Aorta (tissue), 5 donors: Measurements from ENCODE around the gene TALDO1. TPM values are rescaled to one million over a fixed set of nuclear protein-coding genes. Genes with fewer than 3 reads are reported as not detected.
"Not testable (repeated sequence)": the region's sequence is repeated elsewhere in the genome, so short reads cannot be mapped to it uniquely, and the experiment has no call there.

Experiments used
- ATAC-seq: fragments of 200-7000 bp; cut with Tn5 transposase; one replicate; pipeline ENCODE4 v1.9.1; 2022; ENCODE audit warnings: moderate library complexity; ENCODE audit not compliant: low FRiP score
- DNase-seq, 2 donors: peaks; one replicate each; pipeline ENCODE4 v3.0.0-alpha.2; 2020
- H3K27ac ChIP-seq, 2 donors: one replicate each; pipeline ENCODE4 v1.5.1; 2013; ENCODE audit warnings: low read length in 2 of 2, mild to moderate bottlenecking in 2 of 2, moderate library complexity in 2 of 2, control low read depth in 1 of 2, inconsistent platforms in 1 of 2, low read depth in 1 of 2
- H3K27me3 ChIP-seq, 2 donors: one replicate each; pipeline ENCODE4 v1.6.1; 2013; ENCODE audit warnings: control low read depth in 1 of 2, low read length in 1 of 2, mild to moderate bottlenecking in 1 of 2, moderate library complexity in 1 of 2; ENCODE audit not compliant: insufficient read depth in 2 of 2, control insufficient read depth in 1 of 2
- H3K36me3 ChIP-seq, 2 donors: one replicate each; pipeline ENCODE4 v1.6.1; 2013; ENCODE audit warnings: control low read depth in 1 of 2, low read length in 1 of 2, mild to moderate bottlenecking in 1 of 2; ENCODE audit not compliant: insufficient read depth in 2 of 2, control insufficient read depth in 1 of 2
- H3K4me1 ChIP-seq, 2 donors: one replicate each; pipeline ENCODE4 v1.6.1; 2013; ENCODE audit warnings: low read length in 2 of 2, control low read depth in 1 of 2, mild to moderate bottlenecking in 1 of 2, moderate library complexity in 1 of 2; ENCODE audit not compliant: insufficient read depth in 2 of 2, control insufficient read depth in 1 of 2
- H3K4me3 ChIP-seq, 2 donors: one replicate each; pipeline ENCODE4 v1.5.1; 2013; ENCODE audit warnings: low read length in 2 of 2, control low read depth in 1 of 2, mild to moderate bottlenecking in 1 of 2
- H3K9me3 ChIP-seq: one replicate; pipeline ENCODE4 v1.6.1; 2013; ENCODE audit warnings: mild to moderate bottlenecking, low read length; ENCODE audit not compliant: control insufficient read depth
- WGBS, 2 donors: extraction: QIAGEN DNeasy Blood & Tissue Kit; methylation state at CpG; one replicate each; pipeline ENCODE4 v1.1.7; 2013; 5-methylcytosine and 5-hydroxymethylcytosine counted together
- intact Hi-C, 2 donors: fragments of 100-400 bp; cut with DNase I; formaldehyde crosslinking; loops; one replicate each; pipeline versions ENCODE4 v1.14.2 to v1.15.0; 2022
- polyA plus RNA-seq, 2 donors: library from polyadenylated mRNA; stranded (reverse); fragments of 200-250 nt; gene quantifications; one replicate each; pipeline ENCODE4 v1.2.3, GENCODE V29; 2013
- total RNA-seq, 2 donors: library from RNA; stranded (reverse); fragmentation: NEBNext Ultra II Directional; extraction: Animal tissue kit (Norgen Biotek cat#: 25700); gene quantifications; one replicate each; pipeline ENCODE4 v1.2.1, GENCODE V29; 2021
- donor health status: healthy with polysubstance abuse.
- donor health status: Bipolar disorder and iron deficiency.
- donor health status: DM: no; HTN: no; CAD: no.
- donor health status: DM: no; HTN: no; CAD: no.
- donor health status: DM: yes; HTN: yes; CAD: no.

TALDO1 gene
- total and polyA plus RNA-seq, 4 donors, result 113 to 187 (median 126) TPM

GRCh38 chr11:728901-729491, 18.3 kb upstream of the TALDO1 start:
- no peaks in the 10 kb centered on the region for H3K9me3 ChIP-seq
- H3K27ac ChIP-seq, result no peak overlapping the region
- H3K27me3 ChIP-seq, result no peaks in the 10 kb centered on the region
- ATAC-seq, result no peak
- H3K4me1 ChIP-seq, result no peaks in the 10 kb centered on the region
- WGBS, 2 donors, result 73 to 83% methylated on average over 15 of the region's 15 CpGs
- intact Hi-C loops, result loop anchor here (2.0 to 5.0 kb wide), 4 partner anchors 32 to 174 kb away; no protein-coding TSS in a partner anchor
- DNase-seq, result no peak
- H3K36me3 ChIP-seq, result no peaks in the 10 kb centered on the region
- no peak overlapping the region for H3K4me3 ChIP-seq

- DNase-seq (no peak), ATAC-seq (no peak)
- H3K4me3 ChIP-seq, result no peak overlapping the region
- no peak overlapping the region for H3K27ac ChIP-seq
- H3K36me3 ChIP-seq, result no peaks in the 10 kb centered on the region
- 62 to 69% methylated on average over 17 of the region's 17 CpGs for WGBS, 2 donors
- H3K4me1 ChIP-seq, result no peaks in the 10 kb centered on the region
- no peaks in the 10 kb centered on the region for H3K27me3 ChIP-seq
- intact Hi-C loops, result loop anchor here (2.0 to 5.0 kb wide), 4 partner anchors 33 to 175 kb away; no protein-coding TSS in a partner anchor
- H3K9me3 ChIP-seq, result no peaks in the 10 kb centered on the region
Observed at GRCh38 chr11:729492-730074, 17.7 kb upstream of the TALDO1 start.

GRCh38 chr11:733072-733471, 14.2 kb upstream of the TALDO1 start:
- Histone ChIP-seq H3K27me3 (no peaks in the 10 kb centered on the region), H3K4me3 (no peak overlapping the region), H3K9me3 (no peaks in the 10 kb centered on the region), H3K4me1 (no peaks in the 10 kb centered on the region), H3K27ac (no peak overlapping the region), H3K36me3 (no peaks in the 10 kb centered on the region)
- intact Hi-C loops, result no loop called here
- 77 to 83% methylated on average over 20 of the region's 20 CpGs for WGBS, 2 donors
- ATAC-seq, result no peak
- DNase-seq, result no peak

GRCh38 chr11:734541-734940, 12.7 kb upstream of the TALDO1 start:
- H3K9me3 ChIP-seq, H3K4me1 ChIP-seq, DNase-seq, H3K27ac ChIP-seq, H3K27me3 ChIP-seq, H3K36me3 ChIP-seq, intact Hi-C loops, ATAC-seq, H3K4me3 ChIP-seq: not testable (repeated sequence)
- WGBS, 2 donors, result 91 to 92% methylated on average over 21 to 26 of the region's 26 CpGs

GRCh38 chr11:737366-737765, 9.9 kb upstream of the TALDO1 start:
- WGBS, 2 donors, result 41 to 43% methylated on average over 11 of the region's 11 CpGs
- no peak overlapping the region for H3K4me3 ChIP-seq
- DNase-seq (no peak), ATAC-seq (no peak)
- intact Hi-C loops, result no loop called here
- no peaks in the 10 kb centered on the region for H3K9me3 ChIP-seq
- no peaks in the 10 kb centered on the region for H3K36me3 ChIP-seq
- H3K4me1 ChIP-seq, result no peaks in the 10 kb centered on the region
- no peak overlapping the region for H3K27ac ChIP-seq
- H3K27me3 ChIP-seq, result no peaks in the 10 kb centered on the region

- H3K4me1 ChIP-seq, DNase-seq, H3K4me3 ChIP-seq, H3K36me3 ChIP-seq, ATAC-seq, H3K9me3 ChIP-seq, H3K27ac ChIP-seq, intact Hi-C loops, H3K27me3 ChIP-seq: not testable (repeated sequence)
- WGBS, 2 donors, result 64 to 77% methylated on average over 10 of the region's 10 CpGs
Observed at GRCh38 chr11:737899-738298, 9.4 kb upstream of the TALDO1 start.

- no peak for DNase-seq
- Histone ChIP-seq H3K36me3 (no peaks in the 10 kb centered on the region), H3K4me1 (no peaks in the 10 kb centered on the region), H3K4me3 (no peak overlapping the region), H3K27me3 (no peaks in the 10 kb centered on the region), H3K9me3 (no peaks in the 10 kb centered on the region), H3K27ac (no peak overlapping the region)
- no peak for ATAC-seq
- WGBS, 2 donors, result 93 to 100% methylated on average over 3 of the region's 3 CpGs
- intact Hi-C loops, result no loop called here
Observed at GRCh38 chr11:742156-742546, 5.1 kb upstream of the TALDO1 start.

GRCh38 chr11:742571-743201, 4.6 kb upstream of the TALDO1 start:
- DNase-seq (no peak), ATAC-seq (no peak)
- intact Hi-C loops, result no loop called here
- Histone ChIP-seq H3K4me1 (no peaks in the 10 kb centered on the region), H3K9me3 (no peaks in the 10 kb centered on the region), H3K27ac (no peak overlapping the region), H3K36me3 (no peaks in the 10 kb centered on the region), H3K27me3 (no peaks in the 10 kb centered on the region), H3K4me3 (no peak overlapping the region)
- 90 to 99% methylated on average over 4 of the region's 4 CpGs for WGBS, 2 donors

- H3K27me3 ChIP-seq, result no peaks in the 10 kb centered on the region
- H3K9me3 ChIP-seq, result no peaks in the 10 kb centered on the region
- H3K4me1 ChIP-seq, result peaks cover 0 to 4% of the 10 kb centered on the region in 2 donors
- ATAC-seq (no peak), DNase-seq (no peak)
- H3K4me3 ChIP-seq, result no peak overlapping the region
- no peak overlapping the region for H3K27ac ChIP-seq
- intact Hi-C loops, result no loop called here
- 51 to 60% methylated on average over 1 of the region's 1 CpG for WGBS, 2 donors
- H3K36me3 ChIP-seq, result no peaks in the 10 kb centered on the region
Observed at GRCh38 chr11:745428-745827, 1.8 kb upstream of the TALDO1 start.
